GM12875 (cell line): ENCODE measurements around the gene ZSCAN23.
"Not testable (repeated sequence)": the region's sequence is repeated elsewhere in the genome, so short reads cannot be mapped to it uniquely, and the experiment has no call there.

ENCODE experiments used
- H3K4me3 ChIP-seq: one replicate; pipeline ENCODE4 v1.5.1; 2011; ENCODE audit warnings: low read depth, low read length, control low read depth
- CTCF ChIP-seq: IDR thresholded peaks from 2 replicates; pipeline ENCODE4 v1.5.1; 2011; ENCODE audit warnings: low read depth, mild to moderate bottlenecking, control low read depth, inconsistent platforms, low read length, moderate library complexity, borderline replicate concordance; ENCODE audit not compliant: insufficient read depth

Gene ZSCAN23

GRCh38 chr6:28486533-28486932 is 43.2 kb upstream of the ZSCAN23 start:
- no peak overlapping the region for H3K4me3 ChIP-seq
- no peak for TF ChIP-seq CTCF

DNA sequence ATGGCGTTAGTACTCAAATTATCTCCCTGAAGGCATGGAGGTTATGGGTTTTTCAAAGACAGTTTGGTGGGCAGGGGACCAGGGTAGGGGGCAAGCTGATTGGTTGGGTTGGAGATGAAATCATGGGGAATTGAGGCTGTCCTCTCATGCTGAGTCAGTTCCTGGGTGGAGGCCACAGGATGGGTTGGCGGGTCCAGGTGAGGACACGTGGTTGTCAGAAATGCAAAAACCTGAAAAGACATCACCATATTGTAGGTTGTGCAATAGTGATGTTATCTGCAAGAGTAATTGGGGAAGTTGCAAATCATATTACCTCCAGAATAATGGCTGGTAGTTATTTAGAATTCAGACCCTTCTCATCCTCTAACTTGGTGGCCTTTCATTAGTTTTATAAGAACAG is 42.2 kb upstream of the ZSCAN23 start:
- H3K4me3 ChIP-seq = no peak overlapping the region
- no peak for TF ChIP-seq CTCF

DNA sequence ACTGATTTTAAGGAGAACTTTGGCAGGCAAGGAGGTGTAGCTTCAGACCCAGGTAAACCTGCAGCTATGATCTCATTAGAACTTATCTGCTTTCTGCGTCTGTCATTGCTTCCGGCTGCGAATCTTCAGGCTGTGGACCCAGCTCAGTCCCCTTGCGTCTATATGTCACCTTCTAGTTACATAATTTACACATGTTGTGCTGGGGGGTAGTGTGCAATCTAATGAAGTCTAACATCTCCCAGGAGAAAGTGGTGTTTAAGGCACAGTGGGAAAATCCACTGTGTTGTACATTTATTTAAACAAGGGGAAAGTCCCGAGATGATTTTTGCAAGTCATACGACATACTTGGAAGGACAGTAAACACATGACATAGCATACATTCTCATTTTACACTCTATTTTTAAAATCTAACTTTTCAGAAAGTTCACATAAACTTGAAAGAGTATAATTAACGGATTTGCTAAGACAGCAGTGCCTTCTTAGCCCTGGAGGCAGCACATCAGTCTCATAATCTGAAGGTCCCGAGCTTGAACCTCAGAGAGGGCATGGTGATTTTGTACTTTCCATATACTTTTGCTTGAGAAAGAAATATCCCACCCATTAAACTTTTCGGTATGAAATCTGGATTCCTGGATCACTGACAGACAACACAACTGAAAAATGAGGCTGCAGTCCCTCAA is 37.1 kb upstream of the ZSCAN23 start:
- no peak overlapping the region for H3K4me3 ChIP-seq
- TF ChIP-seq CTCF = no peak

GRCh38 chr6:28478518-28478917 is 35.2 kb upstream of the ZSCAN23 start:
- no peak overlapping the region for H3K4me3 ChIP-seq
- no peak for TF ChIP-seq CTCF

GRCh38 chr6:28474441-28475219 is 31.3 kb upstream of the ZSCAN23 start:
- no peak for TF ChIP-seq CTCF
- H3K4me3 ChIP-seq = no peak overlapping the region

DNA sequence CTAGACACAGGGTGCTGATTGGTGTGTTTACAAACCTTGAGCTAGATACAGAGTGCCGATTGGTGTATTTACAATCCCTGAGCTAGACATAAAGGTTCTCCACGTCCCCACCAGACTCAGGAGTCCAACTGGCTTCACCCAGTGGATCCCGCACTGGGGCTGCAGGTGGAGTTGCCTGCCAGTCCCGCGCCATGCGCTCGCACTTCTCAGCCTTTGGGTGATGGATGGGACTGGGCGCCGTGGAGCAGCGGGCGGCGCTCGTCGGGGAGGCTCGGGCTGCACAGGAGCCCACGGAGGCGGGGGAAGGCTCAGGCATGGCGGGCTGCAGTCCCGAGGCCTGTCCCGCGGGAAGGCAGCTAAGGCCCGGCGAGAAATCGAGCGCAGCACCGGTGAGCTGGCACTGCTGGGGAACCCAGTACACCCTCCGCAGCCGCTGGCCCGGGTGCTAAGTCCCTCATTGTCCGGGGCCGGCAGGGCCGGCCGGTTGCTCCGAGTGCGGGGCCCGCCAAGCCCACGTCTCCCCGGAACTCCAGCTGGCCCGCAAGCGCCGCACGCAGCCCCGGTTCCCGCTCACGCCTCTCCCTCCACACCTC is 26.0 kb upstream of the ZSCAN23 start:
- not testable (repeated sequence) for H3K4me3 ChIP-seq

GRCh38 chr6:28468056-28468455 is 24.8 kb upstream of the ZSCAN23 start:
- H3K4me3 ChIP-seq = no peak overlapping the region
- TF ChIP-seq CTCF = no peak
